ENCODE results near the gene KIF1B. TPM values are rescaled to one million over a fixed set of nuclear protein-coding genes. Genes with fewer than 3 reads are reported as not detected.
"Not testable (repeated sequence)": the region's sequence is repeated elsewhere in the genome, so short reads cannot be mapped to it uniquely, and the experiment has no call there.

The KIF1B gene
- total RNA-seq, 1 donor from 2014 or later = 35.5 TPM

GRCh38 chr1:10415211-10415930, 205.0 kb downstream of the KIF1B start:
- H3K27me3 ChIP-seq = no peaks in the 10 kb centered on the region
- DNase-seq (no peak), ATAC-seq (peak; percentile 88)
- no peak overlapping the region for H3K4me3 ChIP-seq
- no peaks in the 10 kb centered on the region for H3K9me3 ChIP-seq
- H3K4me1 ChIP-seq = no peaks in the 10 kb centered on the region
- TF ChIP-seq CTCF (IDR thresholded peaks at IDR 0.05) = no peak
- intact Hi-C loops (cut with DNase I) = no loop called here
- peak overlapping the region; percentile 60 for H3K27ac ChIP-seq
- H3K36me3 ChIP-seq = peaks cover 92% of the 10 kb centered on the region

DNA sequence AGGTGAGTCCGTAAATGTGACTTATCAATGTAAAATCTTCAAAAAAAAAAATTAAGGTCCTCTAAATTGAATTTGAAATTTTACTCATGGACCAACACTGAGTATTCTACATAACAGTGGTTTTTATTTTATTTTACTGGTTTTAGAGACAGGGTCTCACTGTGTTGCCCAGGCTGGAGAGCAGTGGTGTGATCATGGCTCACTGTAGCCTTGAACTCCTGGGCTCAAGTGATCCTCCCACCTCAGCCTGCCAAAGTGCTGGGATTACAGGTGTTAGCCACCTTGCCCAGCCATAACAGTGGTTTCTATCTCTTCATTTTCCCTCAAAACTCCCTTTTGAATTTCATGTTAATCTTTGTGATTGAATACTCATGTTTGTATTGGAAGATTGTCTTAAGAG, 205.6 kb downstream of the KIF1B start:
- DNase-seq; H3K9me3 ChIP-seq; H3K4me1 ChIP-seq; H3K4me3 ChIP-seq; H3K27me3 ChIP-seq; ATAC-seq; intact Hi-C loops (cut with DNase I): not testable (repeated sequence)
- Histone ChIP-seq H3K27ac (peak overlapping the region; percentile 60), H3K36me3 (peaks cover 92% of the 10 kb centered on the region)

- peaks cover 72% of the 10 kb centered on the region for H3K36me3 ChIP-seq
- ATAC-seq; intact Hi-C loops (cut with DNase I); H3K4me3 ChIP-seq; H3K4me1 ChIP-seq; H3K9me3 ChIP-seq; H3K27ac ChIP-seq; H3K27me3 ChIP-seq; DNase-seq: not testable (repeated sequence)
These were observed 208.4 kb downstream of the KIF1B start for GRCh38 chr1:10418741-10419140.

GRCh38 chr1:10419351-10419750, 209.0 kb downstream of the KIF1B start:
- DNase-seq (no peak), ATAC-seq (no peak)
- Histone ChIP-seq H3K4me3 (no peak overlapping the region), H3K36me3 (peaks cover 66% of the 10 kb centered on the region), H3K27ac (no peak overlapping the region), H3K27me3 (no peaks in the 10 kb centered on the region), H3K4me1 (no peaks in the 10 kb centered on the region), H3K9me3 (no peaks in the 10 kb centered on the region)
- TF ChIP-seq CTCF (IDR thresholded peaks at IDR 0.05) = no peak
- intact Hi-C loops (cut with DNase I) = no loop called here

GRCh38 chr1:10421637-10422036, 211.3 kb downstream of the KIF1B start:
- ATAC-seq (no peak), DNase-seq (no peak)
- Histone ChIP-seq H3K36me3 (peaks cover 49% of the 10 kb centered on the region), H3K9me3 (no peaks in the 10 kb centered on the region), H3K4me1 (no peaks in the 10 kb centered on the region), H3K27me3 (no peaks in the 10 kb centered on the region), H3K4me3 (no peak overlapping the region), H3K27ac (no peak overlapping the region)
- intact Hi-C loops (cut with DNase I) = loop anchor here (10.0 kb wide), 1 partner anchor 47 kb away; no protein-coding TSS in a partner anchor
- no peak for TF ChIP-seq CTCF (IDR thresholded peaks at IDR 0.05)

- Histone ChIP-seq H3K9me3 (no peaks in the 10 kb centered on the region), H3K27me3 (no peaks in the 10 kb centered on the region), H3K4me1 (no peaks in the 10 kb centered on the region), H3K4me3 (no peak overlapping the region), H3K27ac (no peak overlapping the region), H3K36me3 (peaks cover 27% of the 10 kb centered on the region)
- TF ChIP-seq CTCF (IDR thresholded peaks at IDR 0.05) = no peak
- DNase-seq (no peak), ATAC-seq (no peak)
- intact Hi-C loops (cut with DNase I) = loop anchor here (10.0 kb wide), 1 partner anchor 49 kb away; no protein-coding TSS in a partner anchor
These were observed 213.7 kb downstream of the KIF1B start for GRCh38 chr1:10424034-10424433.
